Measurements from ENCODE around the gene IZUMO2.

DNA sequence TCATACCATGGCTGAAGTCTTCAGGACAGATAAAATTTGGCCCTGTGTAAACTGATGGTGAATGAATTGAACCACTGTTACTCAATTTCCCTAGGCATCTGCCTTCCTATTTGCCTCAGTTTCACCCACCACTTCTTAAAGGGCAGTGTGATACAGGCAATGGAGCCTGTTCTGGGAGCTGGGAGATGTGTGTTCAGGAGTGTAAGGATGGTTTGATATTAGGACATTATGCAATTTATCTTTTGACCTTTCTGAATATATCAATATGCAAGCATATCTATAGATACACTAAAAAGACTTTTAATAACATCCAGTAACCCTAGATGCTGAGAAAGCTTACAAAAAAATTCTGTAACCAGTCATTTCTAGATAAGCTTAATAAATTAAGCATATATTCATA lies 14.6 kb downstream of the IZUMO2 start:
- no peak for TF ChIP-seq EGR1 (IDR thresholded peaks at IDR 0.05)
- TF ChIP-seq TAF1 (IDR thresholded peaks at IDR 0.05; ENCODE audit: low read depth), result no peak
- TF ChIP-seq TCF12 (IDR thresholded peaks at IDR 0.05; ENCODE audit: low read depth), result no peak
- TF ChIP-seq YY1 (IDR thresholded peaks at IDR 0.05; ENCODE audit: low read depth), result no peak

Measured in Ishikawa (cell line).